Nephron progenitor cell (in vitro differentiated cells): ENCODE data around the gene PMM2.

Experiments
- DNase-seq: peaks from one replicate; pipeline ENCODE4 v3.0.0; 2021
- H3K27ac Mint-ChIP-seq: 2 replicates; pipeline ENCODE4 v1.8.0; 2021; ENCODE audit warnings: mild to moderate bottlenecking, moderate library complexity, mixed read lengths
- H3K27me3 Mint-ChIP-seq: 2 replicates; pipeline ENCODE4 v1.8.0; 2021; ENCODE audit warnings: mild to moderate bottlenecking, low read depth, mixed read lengths; ENCODE audit not compliant: poor library complexity
- H3K36me3 Mint-ChIP-seq: 2 replicates; pipeline ENCODE4 v1.8.0; 2021; ENCODE audit warnings: low read depth, mixed read lengths
- H3K4me1 Mint-ChIP-seq: 2 replicates; pipeline ENCODE4 v1.8.0; 2021; ENCODE audit warnings: mixed read lengths
- H3K4me3 Mint-ChIP-seq: 2 replicates; pipeline ENCODE4 v1.8.0; 2021; ENCODE audit warnings: mild to moderate bottlenecking, moderate library complexity, mixed read lengths
- H3K9me3 Mint-ChIP-seq: 2 replicates; pipeline ENCODE4 v1.8.0; 2021; ENCODE audit warnings: mild to moderate bottlenecking, moderate library complexity, mixed read lengths
- CTCF ChIP-seq: fragments of 200-600 bp; sonication (generic); IDR thresholded peaks from 2 replicates; pipeline ENCODE4 v1.5.0; 2021; ENCODE audit warnings: antibody characterized with exemption

PMM2 gene

DNA sequence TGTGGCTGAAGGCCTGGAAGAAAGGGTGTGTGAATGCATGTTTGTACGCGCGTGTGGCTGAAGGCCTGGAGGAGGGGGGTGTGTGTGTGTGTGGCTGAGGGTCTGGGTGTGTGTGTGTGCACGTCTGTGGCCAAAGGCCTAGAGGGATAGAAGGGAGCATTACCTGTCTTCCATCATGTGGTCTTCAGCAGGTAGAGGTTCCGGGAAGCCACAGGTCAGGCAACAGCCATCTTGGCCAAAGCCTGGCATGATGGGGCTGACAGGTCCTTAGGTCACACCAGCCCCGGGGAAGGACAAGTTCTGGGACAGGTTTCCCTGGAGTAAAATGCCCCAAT is 89.8 kb downstream of the PMM2 start:
- Mint-ChIP-seq H3K27ac (peak overlapping the region; percentile 84), H3K4me3 (no peak overlapping the region)

DNA sequence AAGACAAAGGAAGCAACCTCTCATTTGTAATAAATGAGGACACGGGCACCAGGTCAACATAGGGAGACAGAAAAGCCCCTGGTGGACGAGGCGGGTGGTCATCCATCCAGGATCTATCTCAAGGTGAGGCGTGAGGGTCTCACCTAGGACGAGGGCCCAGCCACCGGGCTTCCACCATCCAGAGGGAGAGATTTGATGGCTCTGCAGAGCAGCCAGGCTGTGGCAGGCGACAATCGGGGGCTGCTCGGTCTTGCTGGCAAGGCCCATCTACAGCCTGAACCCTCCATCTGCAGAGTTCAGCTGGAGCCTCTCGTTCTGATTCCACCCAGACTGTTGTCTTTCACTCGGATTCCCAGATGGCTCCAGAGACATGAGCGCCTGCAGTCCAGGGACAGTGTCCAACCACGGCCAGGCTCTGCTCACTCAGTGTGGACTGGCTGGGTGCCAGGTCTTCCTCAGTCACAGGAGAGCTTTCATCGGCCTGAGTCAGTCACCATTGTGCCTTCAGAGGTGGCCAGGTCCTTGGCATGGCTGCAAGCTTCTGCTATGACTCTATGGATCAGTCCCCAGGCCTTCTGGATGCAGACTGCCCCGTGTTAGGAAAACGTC is 90.4 kb downstream of the PMM2 start:
- no peak for TF ChIP-seq CTCF
- peaks cover 65% of the 10 kb centered on the region for H3K4me1 Mint-ChIP-seq
- peaks cover 41% of the 10 kb centered on the region for H3K36me3 Mint-ChIP-seq
- H3K27me3 Mint-ChIP-seq, result peaks cover under 1% of the 10 kb centered on the region
- H3K27ac Mint-ChIP-seq, result peak overlapping the region; percentile 61
- no peak overlapping the region for H3K4me3 Mint-ChIP-seq
- H3K9me3 Mint-ChIP-seq, result no peaks in the 10 kb centered on the region
- no peak for DNase-seq

More for the DNA sequence above, 89.8 kb downstream of the PMM2 start:
- Mint-ChIP-seq H3K27me3 (no peaks in the 10 kb centered on the region), H3K36me3 (peaks cover 34% of the 10 kb centered on the region), H3K4me1 (peaks cover 59% of the 10 kb centered on the region), H3K9me3 (no peaks in the 10 kb centered on the region)
- DNase-seq, result no peak
- TF ChIP-seq CTCF, result no peak

DNA sequence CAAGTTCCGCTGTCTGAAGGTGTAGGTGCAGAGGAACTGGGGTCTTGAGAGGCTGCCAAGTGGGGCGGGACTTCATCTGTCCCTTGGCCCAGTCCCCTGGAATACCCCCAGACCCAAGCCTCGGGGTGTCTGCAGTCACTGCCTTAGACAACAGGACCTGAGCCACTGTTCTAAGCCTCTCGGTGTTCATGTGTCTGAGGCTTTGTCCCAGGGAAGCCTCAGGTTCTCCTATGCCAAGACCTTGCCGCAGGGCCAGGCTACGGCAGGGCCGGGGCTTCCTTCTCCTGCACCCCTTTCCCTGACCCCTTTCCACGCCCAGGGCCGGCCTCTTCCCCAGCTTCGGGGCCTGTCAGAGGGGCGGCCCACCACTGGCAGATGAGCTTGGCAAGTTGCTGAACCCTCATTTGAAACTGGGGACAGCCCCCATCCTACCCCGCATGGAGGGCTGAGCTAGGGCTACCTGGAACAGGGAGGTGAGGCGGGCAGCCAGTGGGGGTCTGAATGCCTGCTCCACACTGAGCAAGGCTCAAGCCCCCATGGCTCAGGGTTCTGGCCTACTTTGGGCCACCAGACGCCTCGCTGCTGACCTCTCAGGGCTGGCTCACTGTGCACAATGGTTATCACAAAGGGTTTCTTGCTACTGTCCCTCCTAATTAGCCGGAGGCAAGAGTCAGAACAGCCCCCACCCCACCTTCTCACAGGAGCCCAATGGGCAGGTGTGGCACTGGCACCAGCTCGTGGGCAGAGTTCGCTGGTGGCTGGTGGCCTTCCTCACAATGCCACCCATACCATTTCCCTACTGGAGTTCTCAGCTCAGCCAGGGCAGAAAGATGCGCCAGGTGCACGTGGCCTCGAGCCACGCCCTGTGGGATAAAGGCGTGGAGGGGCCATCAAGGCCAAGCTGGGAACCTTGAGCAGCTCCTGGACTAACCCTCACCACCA is 91.6 kb downstream of the PMM2 start:
- peaks cover 48% of the 10 kb centered on the region for H3K36me3 Mint-ChIP-seq
- H3K27me3 Mint-ChIP-seq, result peaks cover 4% of the 10 kb centered on the region
- peaks cover 73% of the 10 kb centered on the region for H3K4me1 Mint-ChIP-seq
- no peak for DNase-seq
- no peak overlapping the region for H3K27ac Mint-ChIP-seq
- H3K4me3 Mint-ChIP-seq, result no peak overlapping the region
- TF ChIP-seq CTCF, result no peak
- no peaks in the 10 kb centered on the region for H3K9me3 Mint-ChIP-seq

- H3K36me3 Mint-ChIP-seq, result peaks cover 56% of the 10 kb centered on the region
- H3K9me3 Mint-ChIP-seq, result no peaks in the 10 kb centered on the region
- TF ChIP-seq CTCF, result no peak
- no peak overlapping the region for H3K4me3 Mint-ChIP-seq
- H3K27ac Mint-ChIP-seq, result peak overlapping the region; percentile 96
- DNase-seq, result no peak
- peaks cover 80% of the 10 kb centered on the region for H3K4me1 Mint-ChIP-seq
- peaks cover 4% of the 10 kb centered on the region for H3K27me3 Mint-ChIP-seq
Observed at GRCh38 chr16:8889893-8890548, 92.4 kb downstream of the PMM2 start.

DNA sequence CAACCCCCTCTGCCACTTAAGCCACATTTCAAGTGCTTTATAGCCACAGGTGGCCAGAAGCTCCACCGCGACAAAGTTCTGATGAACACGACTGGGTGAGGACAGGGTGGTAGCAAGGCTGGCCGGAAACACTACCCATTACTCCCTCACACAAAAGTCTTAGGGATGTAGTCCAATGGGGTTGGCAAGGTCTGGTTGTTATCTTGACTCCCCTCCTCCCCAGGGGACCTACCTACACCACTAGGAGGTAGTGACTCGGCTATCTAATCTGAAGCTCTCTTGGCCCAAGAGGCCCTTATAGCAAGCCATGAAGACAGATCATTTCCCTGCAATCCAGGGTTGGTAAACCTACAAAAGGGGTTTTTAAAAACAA is 92.9 kb downstream of the PMM2 start:
- Mint-ChIP-seq H3K36me3 (peaks cover 61% of the 10 kb centered on the region), H3K4me1 (peaks cover 74% of the 10 kb centered on the region), H3K4me3 (no peak overlapping the region), H3K9me3 (no peaks in the 10 kb centered on the region), H3K27ac (peak overlapping the region; percentile 96), H3K27me3 (peaks cover 4% of the 10 kb centered on the region)
- DNase-seq, result no peak
- no peak for TF ChIP-seq CTCF
